Measurements from ENCODE around the gene IL7R. TPM values are rescaled to one million over a fixed set of nuclear protein-coding genes. Genes with fewer than 3 reads are reported as not detected.

The IL7R gene
- total RNA-seq, 1 experiment from 2014 or later = 0.41 TPM

- no peak overlapping the region for H3K4me3 ChIP-seq
- H3K9me3 ChIP-seq (ENCODE audit: insufficient read depth, low read depth) = peaks cover 6% of the 10 kb centered on the region; the same call in 1 of the 2 replicates
- no peaks in the 10 kb centered on the region for H3K79me2 ChIP-seq (ENCODE audit: low read depth)
- no peak for DNase-seq
- ChIA-PET POLR2A (ENCODE audit: unreplicated experiment) (no interaction called here), CTCF (no interaction called here)
- H3K4me1 ChIP-seq (replicated peaks; ENCODE audit: insufficient read depth) = peaks cover 2% of the 10 kb centered on the region
- no peak overlapping the region for H3K27ac ChIP-seq
- BruUV-seq (replicated peaks) = no TSS peak
- H3K9me2 ChIP-seq (ENCODE audit: insufficient read depth) = no peaks in the 10 kb centered on the region
- H2AFZ ChIP-seq = no peak overlapping the region
- H3K36me3 ChIP-seq (ENCODE audit: low read depth) = no peaks in the 10 kb centered on the region
- no peaks in the 10 kb centered on the region for H4K20me1 ChIP-seq (ENCODE audit: insufficient read depth)
- intact Hi-C loops (cut with micrococcal nuclease; ENCODE audit: unreplicated experiment) = no loop called here
- no peak for TF ChIP-seq CTCF (conservative IDR thresholded peaks at IDR 0.05)
- no peak for TF ChIP-seq EZH2 (IDR thresholded peaks at IDR 0.05; ENCODE audit: low read depth)
- H3K27me3 ChIP-seq (ENCODE audit: insufficient read depth, low read depth) = no peaks in the 10 kb centered on the region
- no peak overlapping the region for H3K4me2 ChIP-seq
- no peaks in the 10 kb centered on the region for H3F3A ChIP-seq (ENCODE audit: insufficient read depth, low read depth)
Measured at GRCh38 chr5:35878079-35878478, 21.4 kb downstream of the IL7R start.

DNA sequence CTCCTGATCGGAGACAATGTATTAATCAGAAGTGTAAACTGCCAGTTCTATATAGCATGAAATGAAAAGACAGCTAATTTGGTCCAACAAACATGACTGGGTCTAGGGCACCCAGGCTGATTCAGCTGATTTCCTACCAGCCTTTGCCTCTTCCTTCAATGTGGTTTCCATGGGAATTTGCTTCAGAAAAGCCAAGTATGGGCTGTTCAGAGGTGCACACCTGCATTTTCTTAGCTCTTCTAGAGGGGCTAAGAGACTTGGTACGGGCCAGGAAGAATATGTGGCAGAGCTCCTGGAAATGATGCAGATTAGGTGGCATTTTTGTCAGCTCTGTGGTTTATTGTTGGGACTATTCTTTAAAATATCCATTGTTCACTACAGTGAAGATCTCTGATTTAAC lies 22.4 kb downstream of the IL7R start:
- no TSS peak for BruUV-seq (replicated peaks)
- Histone ChIP-seq H3K4me1 (replicated peaks; ENCODE audit: insufficient read depth) (peaks cover 12% of the 10 kb centered on the region), H2AFZ (no peak overlapping the region), H3F3A (ENCODE audit: insufficient read depth, low read depth) (peaks cover 4% of the 10 kb centered on the region; the same call in 1 of the 2 replicates), H3K79me2 (ENCODE audit: low read depth) (no peaks in the 10 kb centered on the region), H3K27me3 (ENCODE audit: insufficient read depth, low read depth) (no peaks in the 10 kb centered on the region), H3K9me3 (ENCODE audit: insufficient read depth, low read depth) (peaks cover 6% of the 10 kb centered on the region; the same call in 1 of the 2 replicates), H3K4me2 (no peak overlapping the region), H3K27ac (no peak overlapping the region), H3K36me3 (ENCODE audit: low read depth) (no peaks in the 10 kb centered on the region), H3K4me3 (no peak overlapping the region), H3K9me2 (ENCODE audit: insufficient read depth) (no peaks in the 10 kb centered on the region), H4K20me1 (ENCODE audit: insufficient read depth) (no peaks in the 10 kb centered on the region)
- POLR2A ChIA-PET (ENCODE audit: unreplicated experiment) = no interaction called here
- TF ChIP-seq CTCF (conservative IDR thresholded peaks at IDR 0.05) = no peak
- no peak for TF ChIP-seq EZH2 (IDR thresholded peaks at IDR 0.05; ENCODE audit: low read depth)
- intact Hi-C loops (cut with micrococcal nuclease; ENCODE audit: unreplicated experiment) = no loop called here
- CTCF ChIA-PET = no interaction called here
- DNase-seq = no peak

DNA sequence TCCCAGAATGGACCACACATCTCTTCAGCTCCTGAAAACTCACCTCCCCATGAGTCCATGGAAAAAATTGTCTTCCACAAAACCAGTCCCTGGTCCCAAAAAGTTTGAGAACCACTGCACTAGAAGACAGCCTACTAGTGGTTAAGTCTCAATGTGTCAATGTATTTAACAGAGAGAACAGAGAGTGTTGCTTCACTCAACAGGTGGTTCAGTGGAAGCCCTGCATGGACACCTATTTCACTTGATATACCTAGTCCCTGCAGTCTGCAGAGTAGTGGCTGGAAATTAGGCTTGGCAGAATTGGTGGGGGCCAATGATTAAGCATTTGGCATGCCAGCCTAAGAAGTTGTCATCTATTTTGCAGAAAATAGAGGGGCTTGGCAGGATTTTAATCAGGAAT lies 23.0 kb downstream of the IL7R start:
- H3K79me2 ChIP-seq (ENCODE audit: low read depth) = no peaks in the 10 kb centered on the region
- H2AFZ ChIP-seq = no peak overlapping the region
- H3K4me3 ChIP-seq = no peak overlapping the region
- no peaks in the 10 kb centered on the region for H3K36me3 ChIP-seq (ENCODE audit: low read depth)
- ChIA-PET POLR2A (ENCODE audit: unreplicated experiment) (no interaction called here), CTCF (no interaction called here)
- DNase-seq = no peak
- peaks cover 17% of the 10 kb centered on the region for H3K4me1 ChIP-seq (replicated peaks; ENCODE audit: insufficient read depth)
- no TSS peak for BruUV-seq (replicated peaks)
- H4K20me1 ChIP-seq (ENCODE audit: insufficient read depth) = no peaks in the 10 kb centered on the region
- intact Hi-C loops (cut with micrococcal nuclease; ENCODE audit: unreplicated experiment) = no loop called here
- peaks cover 10% of the 10 kb centered on the region for H3F3A ChIP-seq (ENCODE audit: insufficient read depth, low read depth)
- TF ChIP-seq EZH2 (IDR thresholded peaks at IDR 0.05; ENCODE audit: low read depth) (no peak), CTCF (conservative IDR thresholded peaks at IDR 0.05) (no peak)
- no peak overlapping the region for H3K4me2 ChIP-seq
- H3K9me2 ChIP-seq (ENCODE audit: insufficient read depth) = no peaks in the 10 kb centered on the region
- no peak overlapping the region for H3K27ac ChIP-seq
- no peaks in the 10 kb centered on the region for H3K27me3 ChIP-seq (ENCODE audit: insufficient read depth, low read depth)
- peaks cover 6% of the 10 kb centered on the region; the same call in 1 of the 2 replicates for H3K9me3 ChIP-seq (ENCODE audit: insufficient read depth, low read depth)

Data from PC-9 (cell line).